Heart right ventricle (tissue), 16 donors: ENCODE results near the gene TEX29. TPM values are rescaled to one million over a fixed set of nuclear protein-coding genes. Genes with fewer than 3 reads are reported as not detected.

Experiments used
- ATAC-seq, 8 donors: fragments of 200-7000 bp; cut with Tn5 transposase; one replicate each; pipeline ENCODE4 v1.9.1; 2020; ENCODE audit warnings: mild to moderate bottlenecking in 8 of 8, moderate library complexity in 8 of 8, moderate number of reproducible peaks in 1 of 8
- DNase-seq, 2 donors: peaks; one replicate each; pipeline ENCODE4 v3.0.0-alpha.2; 2020
- H3K27ac ChIP-seq, 10 donors: fragments of 200-600 bp; sonication (generic) in 2 of 10; one replicate each; pipeline versions ENCODE4 v1.5.0 to v1.8.0; 2020 to 2022; ENCODE audit warnings: mild to moderate bottlenecking in 3 of 10
- H3K27me3 ChIP-seq, 7 donors: fragments of 200-600 bp; one replicate each; pipeline ENCODE4 v1.8.0; 2021 to 2022; ENCODE audit warnings: mild to moderate bottlenecking in 2 of 7
- H3K36me3 ChIP-seq, 9 donors: fragments of 200-600 bp; sonication (generic) in 1 of 9; one replicate each; pipeline versions ENCODE4 v1.5.0 to v1.8.0; 2020 to 2022; ENCODE audit warnings: mild to moderate bottlenecking in 2 of 9
- H3K4me1 ChIP-seq, 9 donors: fragments of 200-600 bp; sonication (generic) in 1 of 9; one replicate each; pipeline versions ENCODE4 v1.5.0 to v1.8.0; 2020 to 2022; ENCODE audit warnings: mild to moderate bottlenecking in 4 of 9
- H3K4me3 ChIP-seq, 10 donors: fragments of 200-600 bp; sonication (generic) in 2 of 10; one replicate each; pipeline versions ENCODE4 v1.5.0 to v1.8.0; 2020 to 2022; ENCODE audit warnings: mild to moderate bottlenecking in 7 of 10, moderate library complexity in 2 of 10
- H3K9me3 ChIP-seq, 11 donors: fragments of 200-600 bp in 10 of 11; sonication (generic) in 2 of 11; one replicate each; pipeline versions ENCODE4 v1.5.0 to v1.8.0; 2013 to 2022; ENCODE audit warnings: mild to moderate bottlenecking in 2 of 11, control low read depth in 1 of 11, moderate library complexity in 1 of 11
- CTCF ChIP-seq, 9 donors: fragments of 200-600 bp; sonication (generic) in 2 of 9; IDR thresholded peaks; one replicate each; pipeline versions ENCODE4 v1.5.0 to v1.8.0; 2021 to 2022; ENCODE audit warnings: antibody characterized with exemption in 9 of 9, mild to moderate bottlenecking in 5 of 9, moderate library complexity in 1 of 9
- WGBS, 2 donors: extraction: QIAGEN DNeasy Blood & Tissue Kit; methylation state at CpG; one replicate each; pipeline ENCODE4 v1.1.7; 2013; ENCODE audit warnings: inconsistent platforms in 1 of 2; 5-methylcytosine and 5-hydroxymethylcytosine counted together
- intact Hi-C, 10 donors: fragments of 100-400 bp; cut with DNase I; formaldehyde crosslinking; loops; one replicate each; pipeline versions ENCODE4 v1.11.1 to v1.14.2; 2022
- polyA plus RNA-seq, 2 donors: library from polyadenylated mRNA; stranded (reverse); fragments of 200-250 nt; gene quantifications; one replicate each; pipeline ENCODE4 v1.2.3, GENCODE V29; 2013
- total RNA-seq, 10 donors: library from RNA; stranded (reverse); fragmentation: NEBNext Ultra II Directional in 3 of 10; extraction: Animal tissue kit (Norgen Biotek cat#: 25700) in 3 of 10; gene quantifications; one replicate each; pipeline versions ENCODE4 v1.2.1 to v1.2.4, GENCODE V29; 2021 to 2023
- donor health status: Arrhythmogenic right ventricular cardiomyopathy.
- donor health status: ischemic (EF 13 %, LVEDD 7.1; RV severe dilation, severe dysfunction).
- donor health status: healthy with polysubstance abuse.
- donor health status: DM: no; HTN: yes; CAD: no.
- donor health status: DM: no; HTN: no; CAD: no.
- donor health status: ischemic (EF 25% LVEDD 6.9; RV normal size, moderate dysfunction).
- donor health status: ischemic (EF 25% LVEDD 5.7; RV mildly dilated, moderate dysfunction).
- donor health status: healthy.
- donor health status: DM: yes; HTN: yes; CAD: no.
- donor health status: Ischemic cardiomyopathy.
- donor health status: ischemic (EF 35%, LVEDD 5.7; RV mildly dilated, moderate dysfunction).
- donor health status: nonischemic (EF 11% LVEDD 7.7; RV severe dilation, severe dysfunction).
- donor health status: DM: yes; HTN: yes; CAD: no.
- donor health status: PGD.
- donor health status: ischemic (EF 29% LVEDD 5.4; RV normal size, mild dysfunction).
- donor health status: nonischemic (EF 23%, LVEDD 6.1; RV moderate dilation, normal function).

TEX29 gene
- total and polyA plus RNA-seq, 12 donors, result 0.22 to 1.1 (median 0.42) TPM; not detected in 6

- DNase-seq (no peak), ATAC-seq (peak in 2 of 8 donors; percentile 24 to 29)
- Histone ChIP-seq H3K36me3 (peaks cover 0 to 99% (median 32%) of the 10 kb centered on the region in 9 donors), H3K27ac (no peak overlapping the region), H3K9me3 (no peaks in the 10 kb centered on the region), H3K4me1 (peaks cover 0 to 5% (median 0%) of the 10 kb centered on the region in 9 donors), H3K4me3 (no peak overlapping the region), H3K27me3 (no peaks in the 10 kb centered on the region)
- intact Hi-C loops, result loop anchor here in 1 of 10 donors (10.0 kb wide), 1 partner anchor 234 kb away; no protein-coding TSS in a partner anchor
- 77 to 85% methylated on average over 13 of the region's 13 CpGs for WGBS, 2 donors
- no peak for TF ChIP-seq CTCF (IDR thresholded peaks at IDR 0.05)
These were observed 22.0 kb upstream of the TEX29 start for GRCh38 chr13:111298214-111298975.

- ATAC-seq, result peak in 7 of 8 donors; percentile 9 to 72 (median 50)
- no peak for DNase-seq
- no peaks in the 10 kb centered on the region for H3K9me3 ChIP-seq
- H3K27me3 ChIP-seq, result no peaks in the 10 kb centered on the region
- TF ChIP-seq CTCF (IDR thresholded peaks at IDR 0.05), result no peak
- no peak overlapping the region for H3K4me3 ChIP-seq
- intact Hi-C loops, result no loop called here
- 90 to 92% methylated on average over 22 of the region's 22 CpGs for WGBS, 2 donors
- H3K36me3 ChIP-seq, result peaks cover 0 to 100% (median 50%) of the 10 kb centered on the region in 9 donors
- peaks cover 0 to 5% (median 0%) of the 10 kb centered on the region in 9 donors for H3K4me1 ChIP-seq
- no peak overlapping the region for H3K27ac ChIP-seq
These were observed 18.3 kb upstream of the TEX29 start for GRCh38 chr13:111302045-111302726.

- ATAC-seq (no peak), DNase-seq (no peak)
- intact Hi-C loops, result no loop called here
- Histone ChIP-seq H3K4me1 (peaks cover 0 to 3% (median 0%) of the 10 kb centered on the region in 9 donors), H3K27ac (no peak overlapping the region), H3K9me3 (no peaks in the 10 kb centered on the region), H3K27me3 (no peaks in the 10 kb centered on the region), H3K4me3 (no peak overlapping the region), H3K36me3 (peaks cover 0 to 100% (median 50%) of the 10 kb centered on the region in 9 donors)
- no peak for TF ChIP-seq CTCF (IDR thresholded peaks at IDR 0.05)
- 97% methylated on average over 11 of the region's 11 CpGs for WGBS, 2 donors
These were observed 16.9 kb upstream of the TEX29 start for GRCh38 chr13:111303559-111303958.

- intact Hi-C loops, result no loop called here
- WGBS, 2 donors, result 93 to 95% methylated on average over 15 of the region's 15 CpGs
- Histone ChIP-seq H3K27me3 (no peaks in the 10 kb centered on the region), H3K4me1 (no peaks in the 10 kb centered on the region), H3K27ac (no peak overlapping the region), H3K36me3 (peaks cover 0 to 96% (median 50%) of the 10 kb centered on the region in 9 donors), H3K9me3 (no peaks in the 10 kb centered on the region), H3K4me3 (no peak overlapping the region)
- no peak for TF ChIP-seq CTCF (IDR thresholded peaks at IDR 0.05)
- no peak for ATAC-seq
- DNase-seq, result no peak
These were observed 16.3 kb upstream of the TEX29 start for GRCh38 chr13:111304041-111304544.
